Measurements from ENCODE around the gene THRSP.
"Not testable (repeated sequence)": the region's sequence is repeated elsewhere in the genome, so short reads cannot be mapped to it uniquely, and the experiment has no call there.

The THRSP gene

GRCh38 chr11:78069465-78069864 lies 5.8 kb downstream of the THRSP start:
- no peak for DNase-seq

- DNase-seq = no peak
Measured at GRCh38 chr11:78070621-78071020, 7.0 kb downstream of the THRSP start.

DNA sequence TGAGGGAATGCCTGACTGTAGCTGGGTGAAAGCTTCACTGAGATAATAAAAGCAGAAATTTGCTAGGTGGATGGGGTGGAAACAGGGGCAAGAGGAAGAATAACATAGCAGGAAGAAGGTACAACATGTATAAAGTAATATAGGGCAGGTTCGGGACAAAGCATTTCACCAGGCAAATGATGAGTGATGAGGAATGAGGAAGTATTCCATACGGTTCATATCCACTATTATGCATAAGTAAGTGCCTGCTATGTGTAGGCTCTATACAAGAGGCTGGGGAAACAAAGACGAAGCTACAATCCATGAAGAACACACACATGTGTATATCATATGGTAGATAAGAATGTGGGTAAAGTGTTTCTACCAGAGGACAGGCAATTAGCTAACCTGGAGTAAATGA lies 8.1 kb downstream of the THRSP start:
- no peak for DNase-seq

- no peak for DNase-seq
Measured at GRCh38 chr11:78072455-78072854, 8.8 kb downstream of the THRSP start.

GRCh38 chr11:78074756-78075155 lies 11.1 kb downstream of the THRSP start:
- DNase-seq = no peak

DNA sequence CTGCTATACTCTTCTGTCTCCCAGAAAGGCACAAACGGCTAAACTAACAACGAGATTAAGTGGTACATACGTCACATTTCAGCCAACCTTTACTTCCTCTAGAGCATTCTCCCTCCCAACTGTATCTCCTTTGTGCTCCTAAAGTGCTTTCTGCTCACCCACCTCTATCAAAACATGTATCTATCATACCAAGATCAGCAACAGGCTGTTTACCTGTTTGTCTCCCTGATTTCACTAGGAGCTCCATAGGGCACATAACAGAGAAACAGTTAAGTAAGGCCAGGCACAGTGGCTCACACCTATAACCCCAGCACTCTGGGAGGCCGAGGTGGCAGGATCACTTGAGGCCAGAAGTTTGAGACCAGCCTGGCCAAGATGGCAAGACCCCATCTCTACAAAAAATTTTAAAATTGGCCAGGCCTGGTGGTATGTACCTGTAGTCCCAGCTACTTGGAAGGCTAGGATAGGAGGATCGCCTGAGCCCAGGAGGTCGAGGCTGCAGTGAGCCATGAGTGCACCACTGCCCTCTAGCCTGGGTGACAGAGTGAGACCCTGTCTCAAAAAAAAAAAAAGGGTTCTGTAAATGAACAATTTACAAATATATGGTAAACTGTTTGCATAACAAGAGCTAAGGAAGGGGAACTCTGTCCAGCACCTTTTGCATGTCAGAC lies 13.2 kb downstream of the THRSP start:
- DNase-seq = no peak

DNA sequence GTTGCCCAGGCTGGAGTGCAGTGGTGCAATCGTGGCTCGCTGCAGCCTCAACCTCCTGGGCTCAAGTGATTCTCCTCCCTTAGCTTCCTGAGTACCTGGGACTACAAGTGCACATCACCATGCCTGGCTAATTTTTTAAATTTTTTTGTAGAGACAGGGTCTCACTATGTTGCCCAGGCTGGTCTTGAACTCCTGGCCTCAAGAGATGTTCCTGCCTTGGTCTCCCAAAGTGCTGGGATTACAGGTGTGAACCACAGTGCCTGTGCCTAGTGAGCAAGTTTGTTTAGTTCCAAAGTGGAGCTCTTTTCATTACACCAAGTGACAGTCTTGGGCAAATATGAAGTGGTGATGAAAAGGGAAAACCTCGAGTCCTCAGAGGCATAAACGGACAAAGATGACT lies 13.9 kb downstream of the THRSP start:
- DNase-seq = not testable (repeated sequence)

DNA sequence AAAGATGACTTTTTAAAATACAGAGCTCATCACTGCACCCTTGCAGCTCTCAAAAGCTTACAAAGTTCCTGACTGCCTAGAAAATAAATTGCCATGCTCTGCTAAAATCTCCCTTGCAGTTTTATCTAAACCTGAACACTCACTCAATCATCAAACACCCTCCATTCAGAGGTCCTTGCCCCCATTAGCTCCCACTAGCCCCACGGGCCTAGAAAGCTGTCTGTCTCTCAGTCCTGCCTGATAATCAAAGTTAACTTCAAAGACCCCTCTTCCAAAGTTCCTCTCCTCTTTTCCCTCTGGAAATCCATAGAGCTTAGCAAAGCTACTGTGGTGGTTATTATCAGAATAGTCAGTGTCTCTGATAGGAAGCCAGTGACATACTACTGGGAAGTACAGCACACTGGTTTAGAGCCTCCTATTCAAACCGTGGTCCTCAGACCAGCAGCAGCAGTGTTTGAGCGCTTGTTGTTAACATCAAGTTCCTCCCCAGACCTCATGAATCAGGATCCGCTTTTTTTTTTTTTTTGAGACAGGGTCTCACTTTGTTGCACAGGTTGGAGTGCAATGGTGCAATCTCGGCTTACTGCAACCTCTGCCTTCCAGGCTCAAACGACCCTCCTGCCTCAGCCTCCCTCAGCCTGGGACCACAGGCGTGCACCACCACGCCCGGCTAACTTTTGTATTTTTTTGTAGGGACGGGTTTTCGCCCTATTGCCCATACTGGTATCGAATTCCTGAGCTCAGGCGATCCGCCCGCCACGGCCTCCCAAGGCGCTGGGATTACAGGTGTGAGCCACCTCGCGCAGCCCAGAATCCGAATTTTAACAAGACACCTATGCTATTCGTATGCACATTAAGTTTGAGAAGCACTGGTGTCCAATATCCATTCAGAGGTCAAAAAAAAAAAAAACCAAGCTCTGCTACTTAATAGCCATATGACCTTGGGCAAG lies 14.8 kb downstream of the THRSP start:
- DNase-seq = no peak

- peak; percentile 59 for DNase-seq
Measured at GRCh38 chr11:78079232-78080083, 15.8 kb downstream of the THRSP start, which contains the start of gene NDUFC2. Gene NDUFC2 (minus strand): TSS chr11:78079862. CDS start chr11:78079744, 118 bp downstream.

DNA sequence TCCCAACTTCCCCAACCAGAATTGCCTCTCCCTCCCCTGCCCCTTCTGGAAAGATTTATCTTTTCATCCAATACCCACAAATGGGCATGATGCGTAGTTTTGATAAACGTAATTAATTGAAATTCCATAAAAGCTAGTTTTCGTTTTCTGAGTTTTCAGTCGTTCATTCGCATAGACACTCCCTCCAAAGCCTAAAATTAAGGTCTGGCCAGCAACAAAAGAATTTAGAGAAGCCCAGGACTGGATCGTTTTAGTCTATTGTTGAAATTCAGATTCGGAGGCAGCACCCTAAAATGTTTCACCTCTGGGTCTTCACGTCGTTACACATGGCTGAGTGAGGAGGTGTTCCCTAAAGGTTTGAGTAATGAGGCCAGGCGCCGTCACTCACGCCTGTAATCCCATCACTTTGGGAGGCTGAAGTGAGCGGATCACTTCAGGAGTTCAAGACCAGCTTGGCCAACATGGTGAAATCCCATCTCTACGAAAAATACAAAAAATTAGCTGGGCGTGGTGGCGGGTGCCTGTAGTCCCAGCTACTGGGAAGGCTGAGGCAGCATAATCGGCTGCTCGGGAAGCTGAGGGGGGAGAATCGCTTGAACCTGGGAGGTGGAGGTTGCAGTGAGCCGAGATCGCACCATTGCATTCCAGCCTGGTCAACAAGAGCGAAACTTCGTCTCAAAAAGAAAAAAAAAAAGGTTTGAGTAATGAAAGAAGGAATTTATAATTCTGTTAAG lies 16.6 kb downstream of the THRSP start:
- no peak for DNase-seq

GRCh38 chr11:78080818-78081495 lies 17.3 kb downstream of the THRSP start:
- no peak for DNase-seq

DNA sequence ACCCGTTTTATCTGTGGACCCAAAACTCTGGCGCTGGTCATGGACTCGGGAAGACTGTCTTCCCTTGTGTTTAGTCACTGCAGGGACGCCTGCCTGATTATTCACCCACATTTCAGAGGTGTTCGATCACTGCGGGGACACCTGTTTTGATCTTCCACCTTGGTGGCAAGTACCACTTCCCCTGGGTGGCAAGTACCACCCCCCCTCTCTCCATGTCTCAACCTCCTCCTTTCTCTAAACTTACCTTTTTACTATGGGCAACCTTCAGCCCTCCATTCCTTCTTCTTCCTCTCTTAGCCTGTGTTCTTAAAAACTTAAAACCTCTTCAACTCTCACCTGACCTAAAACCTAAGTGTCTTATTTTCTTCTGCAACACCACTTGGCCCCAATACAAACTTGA lies 17.9 kb downstream of the THRSP start:
- DNase-seq = no peak

GRCh38 chr11:78082146-78082545 lies 18.5 kb downstream of the THRSP start:
- no peak for DNase-seq

DNA sequence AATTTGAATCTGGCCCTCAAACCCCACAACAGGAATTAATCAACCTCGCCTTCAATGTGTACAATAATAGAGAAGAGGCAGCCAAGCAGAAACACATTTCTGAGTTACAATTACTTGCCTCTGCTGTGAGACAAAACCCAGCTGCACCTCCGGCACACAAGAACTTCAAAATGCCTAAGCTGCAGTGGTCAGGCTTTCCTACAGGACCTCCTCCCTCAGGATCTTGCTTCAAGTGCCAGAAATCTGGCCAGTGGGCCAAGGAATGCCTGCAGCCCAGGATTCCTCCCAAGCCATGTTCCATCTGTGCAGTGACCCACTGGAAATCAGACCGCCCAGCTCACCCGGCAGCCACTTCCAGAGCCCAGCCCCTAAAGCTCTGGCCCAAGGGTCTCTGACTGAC lies 19.4 kb downstream of the THRSP start:
- DNase-seq = no peak

DNA sequence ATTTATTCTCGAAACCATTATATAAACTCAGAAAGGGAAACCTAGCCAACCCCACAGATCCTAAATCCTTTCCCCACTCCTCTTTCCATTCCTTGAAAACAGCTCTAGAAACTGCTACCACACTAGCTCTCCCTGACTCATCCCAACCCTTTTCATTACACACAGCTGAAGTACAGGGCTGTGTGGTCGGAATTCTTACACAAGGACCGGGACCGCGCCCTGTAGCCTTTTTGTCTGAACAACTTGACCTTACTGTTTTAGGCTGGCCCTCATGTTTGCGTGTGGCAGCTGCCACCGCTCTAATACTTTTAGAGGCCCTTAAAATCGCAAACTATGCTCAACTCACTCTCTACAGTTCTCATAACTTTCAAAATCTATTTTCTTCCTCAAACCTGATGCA lies 20.8 kb downstream of the THRSP start:
- not testable (repeated sequence) for DNase-seq

DNA sequence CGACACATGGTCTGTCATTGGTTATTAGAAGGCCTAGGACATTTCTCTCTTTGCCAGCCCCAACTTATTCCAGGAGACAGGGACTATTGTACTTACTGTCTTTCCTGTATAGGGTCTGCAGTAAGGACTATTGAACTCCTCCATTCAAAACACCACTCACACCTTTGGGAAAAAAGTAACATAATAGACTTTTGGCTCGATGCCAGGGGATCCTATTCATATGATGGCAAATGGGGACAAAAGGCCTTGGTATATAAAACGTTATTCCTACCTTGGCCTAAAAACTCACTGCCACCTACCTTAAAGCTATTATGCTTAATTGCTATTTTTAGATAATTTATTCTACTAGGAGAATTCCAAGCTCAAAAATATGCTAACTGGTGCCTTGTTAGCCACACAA lies 22.3 kb downstream of the THRSP start:
- DNase-seq = no peak

- DNase-seq = not testable (repeated sequence)
Measured at GRCh38 chr11:78086521-78087074, 22.9 kb downstream of the THRSP start.

DNA sequence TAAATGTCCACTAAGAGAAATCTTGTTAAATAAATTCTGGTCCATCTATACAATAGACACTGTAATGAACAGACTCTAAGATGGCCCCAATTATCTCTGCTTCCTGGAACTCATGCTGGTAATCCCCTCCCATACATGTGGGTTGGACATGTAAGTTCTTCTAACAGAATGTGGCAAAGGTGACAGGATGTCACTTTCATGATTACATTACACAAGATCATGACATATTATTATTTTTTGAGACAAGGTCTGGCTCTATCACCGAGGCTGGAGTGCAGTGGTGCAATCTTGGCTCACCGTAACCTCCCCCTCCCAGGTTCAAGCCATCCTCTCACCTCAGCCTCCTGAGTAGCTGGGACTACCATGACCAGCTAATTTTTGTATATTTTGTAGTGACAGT lies 30.6 kb downstream of the THRSP start:
- DNase-seq = no peak

DNA sequence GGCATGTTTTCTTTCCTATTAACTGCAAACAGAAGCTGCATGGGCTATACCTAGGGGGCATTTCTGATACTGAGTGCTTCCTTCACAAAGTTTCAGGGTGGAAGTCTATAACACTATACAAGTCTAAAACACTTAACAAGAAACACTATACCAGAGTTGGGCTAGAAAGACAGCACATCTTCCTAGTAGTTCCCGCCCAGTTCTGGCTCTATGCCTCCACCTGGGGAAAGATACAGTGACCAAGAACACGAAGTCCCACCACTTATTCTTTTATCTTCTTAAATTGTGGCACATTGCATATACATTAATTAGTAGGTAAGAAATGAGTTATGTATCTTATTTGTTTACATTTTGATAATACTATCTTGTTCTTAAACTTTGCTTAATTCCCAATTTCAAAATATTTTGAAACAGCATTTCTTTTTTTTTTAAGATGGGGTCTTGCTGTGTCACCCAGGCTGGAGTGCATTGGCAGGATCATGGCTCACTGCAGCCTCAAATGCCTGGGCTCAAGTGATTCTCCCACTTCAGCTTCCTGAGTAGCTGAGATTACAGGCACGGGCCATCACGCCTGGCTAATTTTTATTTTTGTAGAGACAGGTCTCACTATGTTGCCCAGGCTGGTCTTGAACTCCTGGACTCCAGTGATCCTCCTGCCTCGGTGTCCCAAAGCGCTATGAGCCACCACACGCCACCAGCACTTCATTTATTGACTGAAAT lies 34.2 kb downstream of the THRSP start:
- DNase-seq = no peak

DNA sequence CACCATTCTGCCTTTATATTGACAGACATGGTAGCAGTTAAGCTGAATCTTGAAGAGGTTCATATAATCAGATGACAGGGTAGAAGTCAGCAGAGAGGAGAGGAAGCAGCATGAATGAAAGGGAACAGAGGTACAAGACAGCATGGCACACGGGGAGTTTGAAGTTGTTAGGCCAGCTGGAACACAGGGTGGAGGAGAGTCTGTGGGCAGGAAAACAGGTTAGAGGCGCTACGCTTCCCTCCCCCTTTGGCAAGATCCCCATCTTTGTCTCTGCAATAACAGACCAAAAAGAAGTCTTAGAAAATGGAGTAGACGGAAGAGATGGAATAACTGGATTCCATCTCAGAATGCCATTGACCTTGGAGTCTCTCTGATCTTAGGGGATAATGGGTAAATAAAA lies 36.0 kb downstream of the THRSP start:
- no peak for DNase-seq

DNA sequence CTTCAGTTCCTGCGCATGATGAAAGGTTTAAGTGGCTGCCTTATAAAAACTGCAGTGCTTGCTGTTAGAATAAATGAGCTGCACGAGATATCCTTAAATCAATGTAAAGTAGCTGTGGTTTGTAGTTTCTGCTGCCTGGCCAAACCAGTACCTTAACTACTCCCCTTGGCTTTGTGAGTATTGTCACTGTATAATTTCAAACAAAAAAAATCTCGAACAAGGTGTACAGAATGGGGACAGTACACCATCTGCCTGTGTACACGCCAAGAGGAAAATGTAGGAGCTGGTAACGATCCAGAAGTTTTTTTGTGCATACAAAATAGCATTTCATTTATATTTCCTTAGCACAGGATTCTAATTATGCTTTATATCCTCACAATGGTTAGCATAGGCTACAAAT lies 36.6 kb downstream of the THRSP start:
- no peak for DNase-seq

Data from activated effector memory CD4-positive, alpha-beta T cell treated with Interleukin-2 at 50 U/mL for 16 hours (primary cell).